Keratinocyte (primary cell): Measurements from ENCODE around the gene CDH15. TPM values are rescaled to one million over a fixed set of nuclear protein-coding genes. Genes with fewer than 3 reads are reported as not detected.

Experiments used
- DNase-seq: peaks from one replicate; pipeline ENCODE4 v3.0.0-alpha.2; 2011; ENCODE audit warnings: low read depth, missing footprints, low spot score
- FAIRE-seq: peaks from 2 replicates; lab custom pipeline; 2011; peaks lifted over from hg19 to GRCh38; lab: Jason Lieb, UNC
- H2AFZ ChIP-seq: 2 replicates; pipeline ENCODE4 v1.6.0; 2012; ENCODE audit warnings: low read length, control low read depth, inconsistent platforms; ENCODE audit not compliant: control insufficient read depth
- H3K27ac ChIP-seq: 2 replicates; pipeline ENCODE4 v1.5.1; 2011; ENCODE audit warnings: low read length; ENCODE audit not compliant: control insufficient read depth, insufficient read depth
- H3K27me3 ChIP-seq: 3 replicates; pipeline ENCODE4 v1.6.0; 2011; ENCODE audit warnings: low read length; ENCODE audit not compliant: control insufficient read depth, insufficient read depth; ENCODE audit errors: extremely low read depth
- H3K36me3 ChIP-seq, 2 experiments: 2 replicates in 1 of 2; 3 replicates in 1 of 2; pipeline ENCODE4 v1.5.1; 2011; ENCODE audit warnings: low read length in 2 of 2, mild to moderate bottlenecking in 1 of 2; ENCODE audit not compliant: control insufficient read depth in 2 of 2, insufficient read depth in 2 of 2; ENCODE audit errors: extremely low read depth in 1 of 2
- H3K4me1 ChIP-seq: 3 replicates; pipeline ENCODE4 v1.5.1; 2011; ENCODE audit warnings: low read length; ENCODE audit not compliant: control insufficient read depth, insufficient read depth; ENCODE audit errors: extremely low read depth
- H3K4me2 ChIP-seq: 3 replicates; pipeline ENCODE4 v1.6.0; 2011; ENCODE audit warnings: low read depth, low read length; ENCODE audit not compliant: control insufficient read depth, insufficient read depth; ENCODE audit errors: extremely low read depth
- H3K4me3 ChIP-seq, 3 experiments: fragments of 200-600 bp in 1 of 3; sonication (generic) in 1 of 3; 2 replicates in 2 of 3; 3 replicates in 1 of 3; pipeline ENCODE4 v1.5.1; 2011 to 2016; ENCODE audit warnings: low read length in 3 of 3, mild to moderate bottlenecking in 3 of 3, control low read depth in 2 of 3, inconsistent platforms in 1 of 3, low read depth in 1 of 3, mixed read lengths in 1 of 3, mixed run types in 1 of 3, moderate library complexity in 1 of 3; ENCODE audit not compliant: control insufficient read depth in 2 of 3, insufficient read depth in 2 of 3; ENCODE audit errors: extremely low read depth in 1 of 3
- H3K79me2 ChIP-seq: 2 replicates; pipeline ENCODE4 v1.6.0; 2012; ENCODE audit warnings: low read length; ENCODE audit not compliant: control insufficient read depth, insufficient read depth
- H3K9ac ChIP-seq: 3 replicates; pipeline ENCODE4 v1.6.0; 2011; ENCODE audit warnings: low read length; ENCODE audit not compliant: control insufficient read depth, insufficient read depth; ENCODE audit errors: extremely low read depth
- H3K9me1 ChIP-seq: 3 replicates; pipeline ENCODE4 v1.6.0; 2011; ENCODE audit warnings: low read length; ENCODE audit not compliant: control insufficient read depth, insufficient read depth; ENCODE audit errors: extremely low read depth
- H3K9me3 ChIP-seq: 2 replicates; pipeline ENCODE4 v1.5.1; 2012; ENCODE audit warnings: low read depth, low read length; ENCODE audit not compliant: control insufficient read depth
- H4K20me1 ChIP-seq: 3 replicates; pipeline ENCODE4 v1.6.0; 2011; ENCODE audit warnings: low read length; ENCODE audit not compliant: control insufficient read depth, insufficient read depth; ENCODE audit errors: extremely low read depth
- CTCF ChIP-seq, 3 experiments: IDR thresholded peaks in 1 of 3; conservative IDR thresholded peaks in 1 of 3; optimal IDR thresholded peaks in 1 of 3; 2 replicates in 2 of 3; 3 replicates in 1 of 3; pipeline versions ENCODE3 to v1.5.1; 2011; ENCODE audit warnings: low read length in 3 of 3, mild to moderate bottlenecking in 3 of 3, moderate library complexity in 2 of 3, control low read depth in 1 of 3, inconsistent platforms in 1 of 3; ENCODE audit not compliant: insufficient read depth in 2 of 3; ENCODE audit errors: extremely low read depth in 1 of 3
- EZH2 ChIP-seq: IDR thresholded peaks from one replicate; pipeline ENCODE4 v1.6.1; 2012; ENCODE audit warnings: inconsistent platforms, mild to moderate bottlenecking, low read length, moderate library complexity
- dilution Hi-C: fragments of 300-500 bp; cut with MboI; formaldehyde crosslinking; loops from one replicate; pipeline ENCODE4 v1.7.0; 2020; ENCODE audit warnings: low sequenced_read_pairs; ENCODE audit not compliant: extremely low pct_ligation_motif_present
- polyA plus RNA-seq, 5 experiments: library from polyadenylated mRNA; depleted of rRNA in 3 of 5; stranded (reverse) in 3 of 5; stranded (forward) in 1 of 5; unstranded in 1 of 5; fragments of >200 nt; gene quantifications; 1 replicate in 1 of 5; 2 replicates in 3 of 5; 3 replicates in 1 of 5; pipeline versions ENCODE4 v1.2.1 to v1.2.3, GENCODE V29; 2011 to 2012; ENCODE audit warnings: missing spikeins in 2 of 5, low read depth in 1 of 5, low replicate concordance in 1 of 5

The CDH15 gene
- polyA plus RNA-seq, 1 donor (not counting 4 experiments of a cell fraction or from before 2014, with no cell fraction given), result not detected

- Histone ChIP-seq H3K27me3 (peaks cover 62% of the 10 kb centered on the region), H3K36me3 (no peaks in the 10 kb centered on the region), H3K4me2 (no peak overlapping the region), H4K20me1 (peaks cover 2% of the 10 kb centered on the region), H3K79me2 (no peaks in the 10 kb centered on the region), H3K27ac (no peak overlapping the region), H3K4me1 (peaks cover 3% of the 10 kb centered on the region), H3K9me3 (no peaks in the 10 kb centered on the region), H3K9me1 (no peaks in the 10 kb centered on the region), H3K9ac (no peak overlapping the region), H2AFZ (no peak overlapping the region), H3K4me3 (no peak overlapping the region)
- DNase-seq, result no peak
- dilution Hi-C loops, result no loop called here
- no peak for TF ChIP-seq CTCF (optimal IDR thresholded peaks at IDR 0.05 in 1 of 3, IDR thresholded peaks at IDR 0.05 in 1 of 3, conservative IDR thresholded peaks at IDR 0.05 in 1 of 3; ENCODE audit: extremely low read depth in 1 of 3, insufficient read depth in 2 of 3, low read length in 3 of 3)
- no peak for TF ChIP-seq EZH2
- FAIRE-seq, result no peak
These were observed 1.1 kb downstream of the CDH15 start for GRCh38 chr16:89172528-89173173.

GRCh38 chr16:89173174-89173921 is 1.8 kb downstream of the CDH15 start:
- no peak for FAIRE-seq
- Histone ChIP-seq H3K27ac (no peak overlapping the region), H3K9me1 (no peaks in the 10 kb centered on the region), H3K4me1 (peaks cover 3% of the 10 kb centered on the region), H3K36me3 (no peaks in the 10 kb centered on the region), H3K27me3 (peaks cover 62% of the 10 kb centered on the region), H3K9ac (no peak overlapping the region), H3K4me3 (no peak overlapping the region), H3K4me2 (no peak overlapping the region), H3K9me3 (no peaks in the 10 kb centered on the region), H4K20me1 (peaks cover 2% of the 10 kb centered on the region), H2AFZ (no peak overlapping the region), H3K79me2 (no peaks in the 10 kb centered on the region)
- dilution Hi-C loops, result no loop called here
- TF ChIP-seq CTCF (optimal IDR thresholded peaks at IDR 0.05 in 1 of 3, IDR thresholded peaks at IDR 0.05 in 1 of 3, conservative IDR thresholded peaks at IDR 0.05 in 1 of 3; ENCODE audit: extremely low read depth in 1 of 3, insufficient read depth in 2 of 3, low read length in 3 of 3), result no peak
- DNase-seq, result no peak
